ENCODE measurements around the gene LIMCH1. TPM values are rescaled to one million over a fixed set of nuclear protein-coding genes. Genes with fewer than 3 reads are reported as not detected.

Gene LIMCH1
- total RNA-seq, 1 experiment from 2014 or later, result 10.4 TPM

GRCh38 chr4:41549478-41549877 lies 11.5 kb downstream of the LIMCH1 start:
- Histone ChIP-seq H3K36me3 (ENCODE audit: control insufficient read depth in 1 of 2, insufficient read depth in 2 of 2, low read length in 2 of 2) (no peaks in the 10 kb centered on the region), H3K9me3 (ENCODE audit: control insufficient read depth in 1 of 2, insufficient read depth in 1 of 2, low read depth in 1 of 2, low read length in 2 of 2) (no peaks in the 10 kb centered on the region), H3K4me2 (ENCODE audit: low read length) (no peak overlapping the region), H3K9me2 (ENCODE audit: insufficient read depth) (no peaks in the 10 kb centered on the region), H4K20me1 (ENCODE audit: insufficient read depth) (no peaks in the 10 kb centered on the region), H2AFZ (ENCODE audit: low read depth, low read length, poor library complexity, severe bottlenecking) (no peak overlapping the region), H3K9ac (ENCODE audit: low read length) (no peak overlapping the region), H3K4me1 (ENCODE audit: control insufficient read depth in 1 of 2, insufficient read depth in 2 of 2, low read length in 2 of 2) (no peaks in the 10 kb centered on the region), H3K4me3 (replicated peaks in 1 of 2; ENCODE audit: low read depth in 1 of 2, low read length in 2 of 2) (no peak overlapping the region), H3K27me3 (ENCODE audit: insufficient read depth, low read length) (no peaks in the 10 kb centered on the region), H3K27ac (ENCODE audit: low read depth, low read length) (no peak overlapping the region), H3K79me2 (ENCODE audit: insufficient read depth, low read length) (no peaks in the 10 kb centered on the region)
- RAD21 ChIA-PET (ENCODE audit: low non-redundant PET in 1 of 2, low total read pairs in 2 of 2, uncharacterized antibody in 2 of 2, unreplicated experiment in 2 of 2), result no interaction called here
- ATAC-seq (no peak), DNase-seq (ENCODE audit: low read depth, low spot score) (no peak)
- POLR2A ChIA-PET, result no interaction called here
- no TSS peak for BruUV-seq (replicated peaks)
- TF ChIP-seq SIN3A (IDR thresholded peaks at IDR 0.05; ENCODE audit: low read depth) (no peak), MAX (IDR thresholded peaks at IDR 0.05) (no peak), SRF (IDR thresholded peaks at IDR 0.05; ENCODE audit: low read depth) (no peak), JUND (IDR thresholded peaks at IDR 0.05) (no peak), TCF7L2 (IDR thresholded peaks at IDR 0.05; ENCODE audit: borderline replicate concordance, extremely low read depth, insufficient read depth, insufficient read length) (no peak), REST (IDR thresholded peaks at IDR 0.05; ENCODE audit: low read depth) (no peak), EZH2phosphoT487 (IDR thresholded peaks at IDR 0.05; ENCODE audit: borderline replicate concordance) (no peak), POLR2A (IDR thresholded peaks at IDR 0.05; ENCODE audit: borderline replicate concordance, extremely low read depth, insufficient read depth, insufficient read length) (no peak), CTCF (IDR thresholded peaks at IDR 0.05 in 2 of 3, conservative IDR thresholded peaks at IDR 0.05 in 1 of 3; ENCODE audit: borderline replicate concordance in 1 of 3, insufficient read depth in 1 of 3, low read depth in 2 of 3, low read length in 2 of 3) (no peak), CBX3 (IDR thresholded peaks at IDR 0.05; ENCODE audit: low read depth) (no peak), ATF3 (IDR thresholded peaks at IDR 0.05) (no peak), FOSL1 (IDR thresholded peaks at IDR 0.05; ENCODE audit: low read depth) (no peak), EZH2 (IDR thresholded peaks at IDR 0.05) (no peak)
- intact Hi-C loops (cut with micrococcal nuclease), result no loop called here
- CTCF ChIA-PET, result no interaction called here
